HG03378 (cell line): ENCODE measurements around the gene HS6ST3.
"Not testable (repeated sequence)": the region's sequence is repeated elsewhere in the genome, so short reads cannot be mapped to it uniquely, and the experiment has no call there.

ENCODE experiments used
- ATAC-seq: cut with Tn5 transposase; IDR thresholded peaks from one replicate; pipeline ENCODE4 v1.9.1; 2021; ENCODE audit warnings: mild to moderate bottlenecking, moderate library complexity; ENCODE audit not compliant: unreplicated experiment

HS6ST3 gene

DNA sequence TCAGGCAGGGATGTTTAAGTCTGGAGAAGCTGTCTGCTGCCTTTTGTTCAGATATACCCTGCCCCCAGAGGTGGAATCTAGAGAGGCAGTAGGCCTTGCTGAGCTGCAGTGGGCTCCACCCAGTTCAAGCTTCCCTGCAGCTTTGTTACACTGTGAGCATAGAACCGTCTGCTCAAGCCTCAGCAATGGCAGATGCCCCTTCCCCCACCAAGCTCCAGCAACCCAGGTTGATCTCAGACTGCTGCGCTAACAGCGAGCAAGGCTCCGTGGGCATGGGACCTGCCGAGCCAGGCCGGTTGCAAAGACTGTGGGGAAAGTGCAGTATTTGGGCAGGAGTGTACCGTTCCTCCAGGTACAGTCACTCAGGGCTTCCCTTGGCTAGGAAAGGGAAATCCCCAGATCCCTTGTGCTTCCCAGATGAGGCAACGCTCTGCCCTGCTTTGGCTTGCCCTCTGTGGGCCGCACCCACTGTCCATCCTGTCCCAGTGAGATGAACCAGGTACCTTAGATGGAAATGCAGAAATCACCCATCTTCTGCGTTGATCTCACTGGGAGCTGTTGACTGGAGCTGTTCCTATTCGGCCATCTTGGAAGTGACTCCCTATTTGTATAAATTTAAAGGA lies 434.6 kb downstream of the HS6ST3 start:
- ATAC-seq = not testable (repeated sequence)

DNA sequence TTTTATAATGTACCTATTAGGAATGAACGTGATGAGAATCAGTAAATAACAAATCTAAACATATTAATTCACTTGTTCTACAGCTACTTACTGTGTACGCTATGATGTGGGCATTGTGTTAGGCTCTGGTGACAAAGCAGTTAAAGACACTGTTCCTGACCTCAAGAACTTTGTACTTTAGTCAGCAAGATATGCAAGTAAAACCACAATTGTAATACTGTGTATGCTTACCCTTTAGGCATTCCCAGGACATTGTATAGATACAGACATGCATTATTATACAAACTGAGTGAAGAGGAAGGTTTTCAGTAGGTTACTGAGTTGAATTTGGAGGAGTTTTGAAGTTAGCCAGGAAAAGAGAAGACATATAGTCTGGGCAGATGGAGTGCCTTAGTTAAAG lies 435.8 kb downstream of the HS6ST3 start:
- no peak for ATAC-seq

DNA sequence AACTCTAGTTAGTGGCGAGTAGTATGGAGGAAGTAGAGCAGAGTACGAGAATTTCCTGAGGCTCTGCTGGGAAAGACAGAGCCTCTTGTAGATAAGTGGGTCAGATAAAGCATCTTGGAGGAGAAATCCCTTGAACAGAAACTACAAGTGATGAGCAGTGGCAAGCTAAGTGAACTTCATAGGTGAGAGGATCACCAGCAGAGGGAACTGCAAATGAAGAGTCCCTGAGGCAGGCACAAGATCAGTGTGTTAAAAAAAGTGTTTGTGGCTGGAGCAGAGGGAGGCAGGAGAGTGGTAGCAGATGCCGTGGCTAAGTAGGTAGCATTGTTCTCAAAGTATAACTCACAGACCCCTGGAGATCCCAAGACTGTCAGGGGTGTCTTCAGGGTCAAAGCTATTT lies 437.6 kb downstream of the HS6ST3 start:
- no peak for ATAC-seq

DNA sequence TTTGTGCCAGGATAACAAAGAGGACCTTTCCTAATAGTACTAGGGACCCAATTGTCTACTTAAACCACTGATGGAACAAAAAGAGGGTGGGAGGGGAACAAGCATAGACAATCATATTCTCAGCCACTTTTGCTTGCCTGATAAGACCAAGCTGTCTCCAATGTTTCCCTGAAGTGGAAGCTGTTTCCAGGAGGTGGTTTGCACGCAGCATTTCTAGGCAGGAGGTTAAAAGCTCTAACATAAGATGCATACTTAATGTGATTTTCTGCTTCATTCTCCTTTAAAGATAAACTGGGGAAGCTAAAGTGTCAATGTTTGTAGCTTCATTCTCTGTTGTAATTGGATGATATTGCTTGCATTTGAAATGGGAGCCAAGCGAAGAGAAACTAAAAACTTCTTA lies 442.9 kb downstream of the HS6ST3 start:
- ATAC-seq = no peak

DNA sequence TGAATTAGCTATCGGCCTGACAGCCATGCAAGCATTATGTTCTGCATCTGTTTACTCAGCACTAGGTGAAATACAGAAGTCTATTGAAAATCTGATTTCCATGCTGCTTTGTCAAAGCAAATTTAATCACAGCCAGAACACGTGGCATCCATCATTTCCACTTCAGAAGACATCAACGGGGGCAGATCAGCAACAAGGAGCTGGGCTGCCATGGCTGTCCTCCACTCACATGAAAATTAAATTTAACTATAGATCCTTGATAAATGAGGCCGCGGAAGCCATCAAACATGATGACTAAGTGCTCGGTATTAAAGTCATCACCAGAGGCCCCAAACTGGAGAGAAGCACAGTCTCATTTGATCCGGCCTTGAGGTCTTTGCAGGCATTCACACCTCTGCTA lies 443.5 kb downstream of the HS6ST3 start:
- no peak for ATAC-seq

DNA sequence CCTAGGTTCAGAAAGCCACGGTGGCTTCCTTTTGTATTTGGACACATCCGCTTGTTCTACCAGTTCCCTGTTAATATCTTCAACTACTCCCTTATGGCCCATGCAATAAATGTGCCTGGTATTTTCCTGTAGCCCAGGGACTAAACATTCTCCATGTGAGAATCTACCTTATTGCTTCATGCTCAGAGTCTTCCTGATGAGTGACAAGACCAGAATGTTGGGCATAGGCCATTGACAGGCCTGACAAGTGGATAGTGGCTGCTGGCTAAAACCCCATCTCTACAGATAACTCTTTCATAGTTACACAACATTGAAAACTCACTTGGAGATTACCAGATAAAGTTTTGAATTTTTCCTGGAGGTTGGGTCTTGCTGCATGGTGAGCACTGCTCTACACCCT lies 449.9 kb downstream of the HS6ST3 start:
- no peak for ATAC-seq

DNA sequence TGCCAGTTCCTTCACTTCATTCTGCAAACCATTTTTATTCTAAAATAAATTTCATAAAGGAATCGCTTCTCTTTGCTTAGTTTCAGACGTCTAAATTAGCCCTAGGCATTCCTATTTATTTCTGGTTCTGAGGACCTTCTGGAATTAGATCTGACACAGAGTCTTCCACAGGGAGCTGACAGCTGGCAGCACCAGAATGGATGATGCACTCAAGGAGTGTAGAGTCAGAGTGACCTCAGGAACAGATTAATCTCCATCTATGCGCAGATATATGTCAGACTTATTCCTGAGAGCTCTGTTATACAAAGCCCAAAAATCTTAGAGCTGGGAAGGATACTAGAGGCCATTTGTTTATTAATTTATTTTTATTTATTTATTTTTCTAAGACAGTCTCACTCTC lies 450.8 kb downstream of the HS6ST3 start:
- no peak for ATAC-seq

DNA sequence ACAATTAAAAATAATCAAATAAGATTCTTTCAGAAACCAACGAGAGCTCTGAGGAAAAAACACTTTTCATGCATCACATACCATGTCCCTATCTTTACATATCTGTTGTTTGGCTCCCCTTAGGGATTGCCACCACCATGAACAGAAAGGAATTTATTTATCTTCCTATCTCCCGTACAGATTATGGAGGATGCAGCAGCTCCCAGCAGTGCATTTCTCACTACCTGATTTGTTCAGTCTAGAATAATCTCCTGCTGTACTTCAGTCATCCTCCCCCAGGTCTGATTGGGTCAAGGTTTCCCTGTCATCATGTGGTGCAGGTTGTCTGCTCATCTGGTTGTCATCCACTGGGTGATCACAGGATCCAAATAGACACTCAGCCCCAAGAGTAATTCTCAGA lies 453.1 kb downstream of the HS6ST3 start:
- ATAC-seq = no peak

DNA sequence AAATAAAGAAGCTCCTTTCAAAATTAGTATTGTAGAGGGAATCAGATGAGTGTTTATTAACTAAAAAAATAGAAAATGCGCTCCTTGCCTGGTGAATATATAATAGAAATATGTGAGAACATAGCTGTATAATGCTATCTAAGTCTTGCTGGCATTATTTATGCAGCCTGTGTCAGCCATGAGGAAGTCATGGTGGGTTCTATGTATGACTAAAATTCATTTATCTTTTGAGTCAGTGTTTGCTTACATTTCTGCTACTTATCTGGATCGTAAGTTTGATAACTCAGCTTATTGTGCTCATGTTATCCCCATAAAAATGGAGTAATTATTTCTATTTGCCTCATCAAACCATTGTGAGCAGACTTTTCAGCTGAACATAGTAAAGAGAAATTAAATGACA lies 455.1 kb downstream of the HS6ST3 start:
- no peak for ATAC-seq

DNA sequence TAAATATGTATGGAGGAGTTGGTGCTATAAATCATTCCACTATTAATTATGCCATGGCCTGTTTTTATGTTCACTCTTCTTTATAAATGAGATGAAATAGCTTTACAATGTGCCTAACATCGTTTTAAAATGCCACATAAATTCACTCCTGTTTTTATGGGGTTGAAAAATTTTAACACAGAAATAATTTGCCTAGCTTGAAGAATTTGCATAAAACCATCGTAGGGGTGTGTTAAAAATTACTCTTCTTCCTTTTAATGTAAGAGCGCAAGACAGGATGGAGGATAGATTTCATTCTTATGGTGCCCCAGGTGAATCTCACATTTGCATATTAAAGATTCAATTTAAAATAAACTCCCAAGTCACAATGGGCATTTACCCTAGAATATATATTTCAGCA lies 456.6 kb downstream of the HS6ST3 start:
- ATAC-seq = no peak

DNA sequence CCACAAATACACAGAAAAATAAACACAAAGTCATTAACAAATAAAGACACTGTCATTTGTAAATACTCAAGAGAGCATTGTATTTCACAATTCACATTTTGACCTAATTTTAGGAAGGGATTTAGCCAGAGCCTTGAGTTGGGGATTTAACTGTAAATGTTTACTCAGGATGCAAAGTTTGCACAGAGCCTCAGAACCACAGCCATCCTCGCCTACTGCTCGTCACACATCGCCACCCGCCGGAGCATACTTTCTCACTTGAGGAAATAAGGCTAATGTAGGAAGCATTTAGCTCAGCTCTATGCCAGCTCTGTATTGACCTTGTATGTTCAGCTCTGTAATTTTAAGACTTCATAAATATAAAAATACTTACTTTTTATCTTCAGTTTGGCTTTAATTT lies 461.6 kb downstream of the HS6ST3 start:
- ATAC-seq = no peak

DNA sequence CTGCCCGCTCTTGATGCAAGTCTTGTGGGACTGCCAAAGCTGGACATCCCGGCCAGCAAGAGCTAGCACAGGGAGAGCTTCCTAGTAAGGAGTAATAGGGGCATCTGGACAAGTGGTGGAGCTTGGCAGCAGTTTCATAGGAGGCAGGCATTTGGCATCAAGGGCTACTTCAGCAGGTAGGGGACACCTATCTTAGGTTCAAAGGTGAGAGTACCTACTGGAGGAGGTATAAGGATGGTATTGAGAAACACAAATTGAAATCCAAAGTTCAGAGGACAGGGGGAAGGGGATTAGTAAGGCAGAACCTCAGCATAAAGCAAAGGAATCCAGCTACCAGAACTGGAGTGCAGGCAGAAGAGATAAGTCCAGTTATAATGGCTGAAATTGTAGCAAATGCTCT lies 462.7 kb downstream of the HS6ST3 start:
- ATAC-seq = no peak

DNA sequence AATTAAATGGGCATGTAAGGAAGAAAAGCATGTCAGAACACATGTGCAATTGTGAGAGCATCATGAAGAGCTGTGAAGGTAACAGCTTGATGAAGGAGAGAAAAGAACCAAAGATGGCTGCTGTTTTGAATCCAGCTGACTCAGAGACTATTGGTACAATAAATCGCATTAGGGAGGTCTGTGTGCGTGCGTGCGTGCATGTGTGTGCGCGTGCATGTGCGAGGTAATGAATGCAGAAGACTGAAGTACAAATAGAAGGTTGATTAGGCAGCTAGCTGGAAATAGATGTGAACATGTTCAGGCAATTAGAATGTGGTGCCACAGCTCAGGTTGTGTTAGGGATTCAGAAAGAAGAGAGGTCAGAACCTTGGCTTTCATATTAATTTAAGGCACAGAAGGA lies 463.9 kb downstream of the HS6ST3 start:
- no peak for ATAC-seq

DNA sequence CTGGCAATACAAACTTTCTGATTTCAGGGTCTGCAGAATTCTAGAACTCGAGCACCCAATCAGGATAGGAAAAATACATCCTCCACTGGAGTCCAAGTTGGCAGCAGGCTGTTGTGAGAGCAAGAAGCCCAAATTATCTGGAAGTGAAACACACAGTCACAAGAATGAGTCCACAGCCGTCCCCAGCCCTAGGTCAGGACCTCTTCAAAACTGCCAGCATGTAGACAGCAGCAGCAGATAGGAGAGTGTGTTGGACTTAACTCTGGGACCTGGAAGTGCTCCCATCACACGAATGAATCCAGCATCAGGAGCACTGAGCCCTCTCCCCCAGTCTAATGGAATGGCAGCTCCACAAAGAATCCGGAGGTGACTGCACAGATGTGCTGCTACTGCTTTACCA lies 483.7 kb downstream of the HS6ST3 start:
- no peak for ATAC-seq

DNA sequence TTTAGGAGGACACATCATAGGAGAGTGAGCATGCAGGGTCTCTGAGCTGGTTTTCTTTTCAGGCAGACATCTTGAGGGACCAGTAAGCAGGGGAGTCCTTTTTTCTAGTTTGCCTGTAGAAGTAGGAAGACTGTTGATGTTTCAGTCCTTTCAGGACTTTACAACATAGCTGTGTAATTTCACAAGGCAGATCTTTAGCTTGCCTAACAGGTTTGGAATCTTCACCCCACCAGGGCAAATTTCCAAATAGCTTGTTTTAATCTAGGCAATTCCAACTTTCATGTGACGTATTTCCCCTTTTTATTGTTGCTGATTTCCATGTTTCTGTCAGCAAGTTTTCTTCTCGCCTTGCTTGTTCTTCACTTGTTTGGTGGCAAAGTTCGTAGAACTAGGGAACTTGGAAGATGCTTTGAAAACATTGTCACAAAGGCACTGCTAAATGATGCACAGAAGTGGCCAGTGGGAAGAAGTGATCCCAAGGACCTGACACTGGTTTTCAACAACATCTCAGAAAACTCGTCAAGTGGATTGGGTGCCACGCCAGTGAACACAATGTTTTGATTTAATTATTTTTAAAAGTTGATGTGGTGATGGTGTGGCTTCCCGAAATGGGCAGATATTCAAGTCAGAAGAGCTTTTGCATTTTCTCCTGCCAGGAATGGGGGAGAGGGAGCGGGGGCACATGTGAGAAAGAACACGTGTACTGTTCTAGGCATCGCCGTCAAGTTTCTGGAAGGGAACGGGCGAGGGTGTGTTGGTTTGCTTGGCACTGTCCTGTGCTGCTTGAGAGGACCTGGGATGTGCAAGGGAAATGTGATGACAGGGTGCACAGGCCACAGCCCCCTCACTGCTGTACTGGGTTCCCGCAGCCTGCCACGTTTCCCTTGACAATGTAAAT lies 485.8 kb downstream of the HS6ST3 start:
- no peak for ATAC-seq

DNA sequence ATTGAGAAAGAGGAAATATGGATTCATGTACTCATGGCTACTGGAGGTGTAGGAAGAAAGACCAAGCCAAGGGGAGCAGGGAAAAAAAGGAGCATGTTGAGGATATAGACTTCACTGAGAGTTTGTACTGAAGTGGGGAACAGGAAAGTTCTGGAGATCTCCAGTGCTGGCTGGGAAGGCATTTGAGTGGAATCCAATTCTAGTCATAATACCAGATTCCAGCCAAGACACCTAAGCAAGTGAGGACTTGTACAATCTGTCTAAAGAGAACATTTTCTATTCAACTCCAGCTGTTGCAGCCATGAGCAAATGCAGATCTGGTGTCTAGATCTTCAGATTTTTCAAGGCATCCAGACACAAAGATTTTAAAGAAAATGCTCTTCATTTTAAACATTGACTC lies 491.8 kb downstream of the HS6ST3 start:
- ATAC-seq = no peak

DNA sequence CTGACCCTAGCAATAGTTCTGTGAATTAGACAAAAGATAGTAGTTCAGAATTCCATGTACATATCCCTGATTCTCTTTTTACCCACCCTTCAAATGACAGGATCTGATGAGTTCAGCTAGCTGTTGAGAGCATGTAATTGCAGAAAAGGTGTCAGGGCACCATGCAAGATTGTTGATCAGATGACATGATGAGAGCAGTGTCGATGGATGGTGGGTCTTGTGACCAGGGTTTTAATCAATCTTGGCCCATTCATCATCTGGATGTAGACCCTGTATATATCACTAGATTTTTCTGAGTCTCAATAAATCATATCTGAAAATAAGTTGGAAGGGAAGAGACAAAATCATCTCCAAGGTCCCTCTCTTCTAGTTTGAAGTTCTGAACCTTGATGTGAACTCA lies 525.3 kb downstream of the HS6ST3 start:
- no peak for ATAC-seq

DNA sequence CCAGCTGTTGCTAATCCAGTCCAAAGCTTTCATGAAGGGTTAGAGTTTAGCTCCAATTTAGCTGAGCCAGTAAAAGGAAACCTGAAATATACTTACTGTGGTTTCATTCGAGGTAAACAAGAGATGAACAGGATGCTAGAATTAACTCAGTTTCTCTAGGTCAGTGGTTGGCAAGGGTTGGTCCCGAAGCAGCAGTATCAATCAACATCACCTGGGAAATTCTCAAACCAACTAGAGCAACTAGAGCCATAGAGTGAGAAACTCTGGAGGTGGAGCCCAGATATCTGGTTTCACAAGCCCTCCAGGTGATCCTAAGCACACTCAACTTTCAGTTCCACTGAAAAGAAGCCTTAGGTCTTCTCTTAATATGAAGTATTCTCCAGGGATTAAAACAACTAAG lies 527.6 kb downstream of the HS6ST3 start:
- ATAC-seq = no peak

DNA sequence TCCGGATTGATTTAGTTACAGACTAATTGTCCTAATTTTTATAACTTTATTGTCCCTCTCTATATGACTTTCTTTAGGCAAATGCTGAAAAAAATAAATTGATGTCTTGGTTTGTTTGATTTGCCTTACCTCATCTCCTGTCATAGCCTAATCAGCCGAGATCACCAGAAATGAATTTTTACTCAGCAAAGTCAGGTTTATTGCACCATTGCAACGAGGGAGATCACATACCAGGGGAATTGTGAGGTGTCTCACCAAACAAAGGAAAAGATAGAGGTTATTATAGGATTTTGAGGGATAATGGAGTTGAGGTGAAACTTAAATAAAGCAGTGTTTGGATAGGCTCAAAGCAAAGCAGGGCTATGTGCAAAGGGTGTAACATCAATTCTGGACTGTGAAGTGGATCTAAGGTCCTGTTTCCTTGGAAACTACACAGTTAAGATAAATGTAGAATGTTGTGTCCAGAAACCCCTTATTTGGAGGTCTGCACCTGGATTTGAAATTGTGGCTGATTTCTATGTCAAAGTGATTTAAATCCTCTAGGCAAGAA lies 531.8 kb downstream of the HS6ST3 start:
- no peak for ATAC-seq

DNA sequence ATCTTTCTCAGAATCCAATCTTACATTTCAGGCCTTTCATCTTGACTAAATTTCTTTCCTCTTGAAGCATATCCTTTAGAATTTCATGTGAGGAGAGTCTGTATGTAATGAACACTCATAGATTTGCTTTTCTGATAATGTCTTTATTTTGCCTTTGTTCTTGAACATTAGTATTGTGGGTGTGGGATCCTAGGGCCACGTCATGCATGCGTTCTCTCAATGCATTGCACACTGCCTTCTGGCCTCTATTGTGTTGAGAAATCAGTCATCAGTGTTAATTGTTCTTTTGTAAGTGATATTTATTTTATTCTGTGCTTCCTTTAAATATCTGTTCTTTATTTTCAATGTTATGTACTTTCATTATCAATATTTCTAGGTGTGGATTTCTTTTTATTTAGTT lies 539.4 kb downstream of the HS6ST3 start:
- no peak for ATAC-seq

DNA sequence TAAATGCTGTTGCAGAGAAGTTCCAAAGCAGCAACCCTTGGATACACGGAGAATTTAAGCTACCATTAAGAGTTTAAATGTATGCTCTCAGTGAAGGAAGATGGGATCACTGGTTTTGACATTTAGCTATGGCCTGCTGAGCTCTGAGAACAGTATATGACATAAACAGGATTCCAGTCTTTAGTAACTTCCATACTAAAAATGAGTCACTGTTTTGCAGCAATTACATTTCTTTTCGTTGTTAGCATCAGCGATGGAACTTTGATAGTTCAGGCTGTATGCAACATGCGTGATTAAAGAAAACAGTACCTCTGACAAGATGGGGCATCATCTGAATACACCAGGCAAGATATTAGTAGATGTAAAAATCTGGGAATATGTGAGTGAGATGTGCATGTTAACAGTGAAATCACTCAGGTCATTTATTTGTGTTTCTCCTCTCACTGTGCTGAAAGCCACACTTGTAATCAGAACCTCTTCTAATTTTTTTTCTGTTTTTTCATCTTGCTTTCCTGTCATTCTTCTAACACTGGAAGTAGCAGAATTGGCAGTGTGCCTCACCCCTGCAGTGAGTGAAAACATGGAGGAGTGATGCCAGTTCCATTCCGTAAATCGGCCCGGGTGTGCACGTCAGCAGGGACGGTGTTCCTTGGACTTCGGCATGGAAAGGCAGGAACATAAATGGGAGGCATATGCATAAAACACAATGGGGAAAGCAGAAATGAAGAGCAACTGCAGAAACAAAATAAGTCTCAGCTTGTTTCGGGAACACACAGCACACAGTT lies 542.8 kb downstream of the HS6ST3 start:
- ATAC-seq = no peak
